Mesothelial cell of epicardium (in vitro differentiated cells): ENCODE measurements around the gene MICOS13. TPM values are rescaled to one million over a fixed set of nuclear protein-coding genes. Genes with fewer than 3 reads are reported as not detected.
A peak's percentile ranks its signal among the peaks of the same experiment; 100 is the strongest.

Source experiments
- DNase-seq, 2 experiments: peaks; one replicate each; pipeline ENCODE4 v3.0.0; 2021; ENCODE audit warnings: low spot score in 2 of 2; ENCODE audit not compliant: unreplicated experiment in 2 of 2
- H3K27ac Mint-ChIP-seq: 2 replicates; pipeline ENCODE4 v1.8.0; 2021; ENCODE audit warnings: mixed read lengths
- H3K27me3 Mint-ChIP-seq: 2 replicates; pipeline ENCODE4 v1.8.0; 2021; ENCODE audit warnings: low read depth, mixed read lengths
- H3K36me3 Mint-ChIP-seq: 2 replicates; pipeline ENCODE4 v1.8.0; 2021; ENCODE audit warnings: mixed read lengths
- H3K4me1 Mint-ChIP-seq: 2 replicates; pipeline ENCODE4 v1.8.0; 2021; ENCODE audit warnings: mixed read lengths
- H3K4me3 Mint-ChIP-seq: 2 replicates; pipeline ENCODE4 v1.8.0; 2021; ENCODE audit warnings: mild to moderate bottlenecking, moderate library complexity, mixed read lengths
- H3K9me3 Mint-ChIP-seq: 2 replicates; pipeline ENCODE4 v1.8.0; 2021; ENCODE audit warnings: mixed read lengths
- CTCF ChIP-seq: fragments of 200-600 bp; sonication (generic); IDR thresholded peaks from one replicate; pipeline ENCODE4 v1.5.0; 2021; ENCODE audit warnings: antibody characterized with exemption; ENCODE audit not compliant: unreplicated experiment
- total RNA-seq: library from RNA; stranded (reverse); gene quantifications from 3 replicates; pipeline ENCODE4 v1.2.1, GENCODE V29; 2021

MICOS13 gene
- total RNA-seq, 1 donor from 2014 or later, result 30.7 TPM

- Mint-ChIP-seq H3K27me3 (no peaks in the 10 kb centered on the region), H3K4me3 (no peak overlapping the region), H3K9me3 (no peaks in the 10 kb centered on the region), H3K4me1 (peaks cover 4% of the 10 kb centered on the region), H3K27ac (no peak overlapping the region), H3K36me3 (peaks cover 36% of the 10 kb centered on the region)
- TF ChIP-seq CTCF, result no peak
- DNase-seq, result no peak
Measured at GRCh38 chr19:5669212-5669611, 11.1 kb downstream of the MICOS13 start.

- no peak overlapping the region for H3K4me3 Mint-ChIP-seq
- H3K4me1 Mint-ChIP-seq, result peaks cover 4% of the 10 kb centered on the region
- no peaks in the 10 kb centered on the region for H3K27me3 Mint-ChIP-seq
- no peaks in the 10 kb centered on the region for H3K9me3 Mint-ChIP-seq
- no peak for DNase-seq
- H3K36me3 Mint-ChIP-seq, result peaks cover 36% of the 10 kb centered on the region
- H3K27ac Mint-ChIP-seq, result peak overlapping the region; percentile 56
- no peak for TF ChIP-seq CTCF
Measured at GRCh38 chr19:5667751-5668271, 12.5 kb downstream of the MICOS13 start.

- H3K4me1 Mint-ChIP-seq, result peaks cover 4% of the 10 kb centered on the region
- no peak for DNase-seq
- peak overlapping the region; percentile 56 for H3K27ac Mint-ChIP-seq
- peaks cover 36% of the 10 kb centered on the region for H3K36me3 Mint-ChIP-seq
- no peaks in the 10 kb centered on the region for H3K9me3 Mint-ChIP-seq
- H3K4me3 Mint-ChIP-seq, result no peak overlapping the region
- no peaks in the 10 kb centered on the region for H3K27me3 Mint-ChIP-seq
- TF ChIP-seq CTCF, result no peak
Measured at GRCh38 chr19:5666921-5667610, 13.2 kb downstream of the MICOS13 start.

DNA sequence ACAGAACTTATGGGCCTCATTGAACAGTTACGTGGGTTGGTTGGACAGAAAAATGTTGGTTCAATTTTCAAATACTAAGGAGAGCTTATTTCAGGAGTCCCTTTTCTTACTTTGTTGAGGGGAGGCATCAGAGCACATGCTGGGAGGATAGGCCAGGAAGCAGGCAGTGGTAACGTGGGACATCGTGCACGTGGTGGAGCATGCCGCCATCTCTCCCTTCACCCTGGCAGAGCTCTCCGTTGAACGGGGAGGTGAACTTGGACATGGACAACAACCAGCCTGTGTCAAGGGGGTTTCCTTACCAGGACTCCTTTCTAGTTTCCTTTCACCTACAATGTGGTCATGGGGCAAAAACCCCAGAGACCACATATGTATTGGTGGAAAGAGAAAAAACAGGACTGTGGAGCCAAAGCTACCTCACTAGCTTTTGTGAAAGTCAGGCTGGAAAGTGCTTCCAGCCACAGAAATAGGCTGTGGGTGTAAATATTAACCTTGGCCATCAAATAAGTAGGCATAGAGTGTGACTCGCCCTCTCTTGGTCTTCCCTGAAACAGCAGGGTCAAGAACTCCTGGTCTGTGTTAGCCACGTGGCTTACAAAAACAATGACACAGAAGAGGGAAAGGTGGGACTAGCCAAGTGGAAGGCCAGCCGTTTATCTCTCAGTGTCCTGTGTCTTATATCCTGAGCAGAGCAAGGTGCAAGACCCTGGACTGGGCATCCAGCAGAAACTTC lies 14.4 kb downstream of the MICOS13 start:
- H3K27me3 Mint-ChIP-seq, result no peaks in the 10 kb centered on the region
- TF ChIP-seq CTCF, result no peak
- H3K36me3 Mint-ChIP-seq, result peaks cover 37% of the 10 kb centered on the region
- no peaks in the 10 kb centered on the region for H3K9me3 Mint-ChIP-seq
- H3K27ac Mint-ChIP-seq, result no peak overlapping the region
- H3K4me1 Mint-ChIP-seq, result peaks cover 4% of the 10 kb centered on the region
- DNase-seq, result no peak
- H3K4me3 Mint-ChIP-seq, result no peak overlapping the region

DNA sequence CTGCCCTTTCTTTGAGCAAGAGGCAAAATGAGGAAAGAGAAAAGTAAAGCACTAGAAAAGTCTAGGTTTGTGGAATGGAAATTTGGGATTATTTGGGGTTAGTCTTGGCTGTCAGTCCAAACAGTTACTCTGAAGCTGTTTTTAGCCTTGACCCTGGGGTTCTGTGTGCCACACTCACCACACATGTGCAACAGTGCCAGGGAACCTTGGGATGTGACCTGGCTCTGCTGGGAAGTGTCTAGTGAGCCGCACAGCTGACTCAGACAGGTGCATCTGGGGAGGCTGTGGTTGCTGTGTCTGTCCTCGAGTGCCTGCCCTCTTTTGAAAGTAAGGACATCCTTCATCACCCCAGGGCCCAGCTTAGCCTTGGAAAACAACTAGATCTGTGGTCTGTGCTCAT lies 15.8 kb downstream of the MICOS13 start:
- DNase-seq, result no peak
- no peaks in the 10 kb centered on the region for H3K9me3 Mint-ChIP-seq
- H3K4me3 Mint-ChIP-seq, result no peak overlapping the region
- H3K27ac Mint-ChIP-seq, result no peak overlapping the region
- no peak for TF ChIP-seq CTCF
- H3K36me3 Mint-ChIP-seq, result peaks cover 40% of the 10 kb centered on the region
- peaks cover 4% of the 10 kb centered on the region for H3K4me1 Mint-ChIP-seq
- no peaks in the 10 kb centered on the region for H3K27me3 Mint-ChIP-seq
